HG03103 (cell line): ENCODE data around the gene PDLIM5.

ENCODE experiments used
- ATAC-seq: cut with Tn5 transposase; IDR thresholded peaks from one replicate; pipeline ENCODE4 v1.9.1; 2021; ENCODE audit warnings: low read depth; ENCODE audit not compliant: unreplicated experiment

PDLIM5 gene

DNA sequence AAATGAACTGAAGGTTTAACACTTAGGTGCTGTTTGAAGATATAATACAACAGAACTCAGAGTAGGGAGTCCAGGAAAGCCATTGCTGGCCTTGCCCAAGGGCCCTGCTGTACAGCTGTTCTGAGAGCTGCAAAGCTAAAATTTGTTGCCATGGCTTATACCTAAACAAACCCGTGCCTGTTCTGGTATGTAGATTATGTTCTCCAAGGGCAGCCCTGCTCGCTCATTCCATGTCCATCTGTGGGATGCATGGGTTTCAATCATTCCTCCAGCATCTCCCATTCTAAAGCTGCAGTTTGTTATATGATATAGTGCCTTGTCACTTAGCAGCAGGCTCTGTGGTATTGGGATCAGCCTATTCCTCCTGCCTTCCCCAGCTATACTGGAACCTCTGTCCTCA is 225.2 kb downstream of the PDLIM5 start:
- no peak for ATAC-seq

GRCh38 chr4:94678896-94679295 is 227.2 kb downstream of the PDLIM5 start:
- ATAC-seq = no peak

DNA sequence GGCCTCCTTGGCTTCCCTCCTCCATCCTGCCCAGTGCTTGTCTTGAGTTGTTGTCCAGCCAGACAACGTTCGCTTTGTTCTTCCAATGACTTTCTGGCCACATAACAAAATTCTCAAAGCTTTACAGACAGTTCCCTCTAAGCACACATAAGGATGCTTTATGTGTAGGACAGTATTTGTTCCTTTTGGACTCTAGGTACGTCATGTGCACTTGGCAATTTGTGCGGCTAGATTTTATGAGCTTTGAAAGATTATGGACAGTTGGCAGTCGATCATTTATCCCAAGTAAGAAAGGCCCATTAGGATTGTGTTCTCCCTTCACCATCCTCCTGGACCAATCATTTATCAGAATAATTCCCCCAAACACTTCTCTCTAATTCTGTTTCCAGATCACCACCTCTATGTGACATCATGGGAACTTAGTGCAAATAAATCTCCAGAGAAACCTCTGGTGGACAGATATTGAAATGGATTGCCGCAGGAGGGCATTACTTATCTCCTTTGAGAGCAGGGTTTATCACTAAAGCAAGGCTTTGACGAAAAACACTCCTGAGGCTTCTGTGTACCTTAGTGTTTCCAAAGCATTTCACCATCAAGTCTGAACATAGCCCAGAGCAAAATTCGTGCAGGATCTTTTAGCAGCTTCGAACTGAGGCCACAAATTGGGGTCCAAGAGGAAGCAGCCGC is 228.6 kb downstream of the PDLIM5 start:
- ATAC-seq = no peak

GRCh38 chr4:94686086-94686485 is 234.3 kb downstream of the PDLIM5 start:
- no peak for ATAC-seq

GRCh38 chr4:94689155-94689860 is 237.6 kb downstream of the PDLIM5 start:
- ATAC-seq = no peak

GRCh38 chr4:94690851-94691254 is 239.1 kb downstream of the PDLIM5 start:
- ATAC-seq = no peak

DNA sequence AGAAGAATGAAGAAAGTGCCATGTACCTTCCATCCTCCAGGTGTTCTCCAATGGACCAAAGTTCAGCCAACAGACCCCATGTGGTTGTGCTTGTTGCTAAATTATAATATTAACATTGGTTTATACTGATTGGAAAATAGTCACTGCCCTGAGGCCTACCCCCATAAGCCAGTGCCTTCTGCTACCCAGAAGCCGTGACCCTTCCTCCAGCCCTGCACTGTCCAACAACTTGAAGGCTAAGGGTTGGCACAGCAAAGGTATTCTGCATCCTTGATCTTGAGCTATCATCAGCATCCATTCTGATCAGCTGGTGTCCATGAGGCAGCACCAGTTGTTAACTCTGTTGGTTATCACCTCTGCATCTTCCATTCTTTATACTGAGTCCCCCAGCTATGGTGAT is 239.8 kb downstream of the PDLIM5 start:
- no peak for ATAC-seq

GRCh38 chr4:94695384-94695783 is 243.6 kb downstream of the PDLIM5 start:
- no peak for ATAC-seq

- no peak for ATAC-seq
Observed at GRCh38 chr4:94698187-94698586, 246.4 kb downstream of the PDLIM5 start.

- no peak for ATAC-seq
Observed at GRCh38 chr4:94700298-94700697, 248.6 kb downstream of the PDLIM5 start.

- no peak for ATAC-seq
Observed at GRCh38 chr4:94701631-94702300, 250.0 kb downstream of the PDLIM5 start.

DNA sequence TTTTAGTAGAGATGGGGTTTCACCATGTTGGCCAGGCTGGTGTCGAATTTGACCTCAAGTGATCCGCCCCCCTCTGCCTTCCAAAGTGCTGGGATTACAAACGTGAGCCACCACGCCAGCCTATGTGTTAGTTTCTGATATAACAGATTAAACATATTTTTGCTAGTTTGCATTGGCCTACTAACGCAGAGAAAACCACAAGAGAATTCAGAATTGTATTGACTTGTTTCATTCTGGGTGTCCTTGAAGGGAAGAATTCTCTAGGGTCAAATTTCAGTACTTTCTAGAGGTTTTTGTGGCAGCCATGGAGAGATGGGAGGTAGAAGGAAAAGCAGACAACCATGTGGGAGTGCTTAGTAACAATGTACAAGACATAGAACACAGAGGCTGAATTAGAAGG is 259.9 kb downstream of the PDLIM5 start:
- no peak for ATAC-seq

DNA sequence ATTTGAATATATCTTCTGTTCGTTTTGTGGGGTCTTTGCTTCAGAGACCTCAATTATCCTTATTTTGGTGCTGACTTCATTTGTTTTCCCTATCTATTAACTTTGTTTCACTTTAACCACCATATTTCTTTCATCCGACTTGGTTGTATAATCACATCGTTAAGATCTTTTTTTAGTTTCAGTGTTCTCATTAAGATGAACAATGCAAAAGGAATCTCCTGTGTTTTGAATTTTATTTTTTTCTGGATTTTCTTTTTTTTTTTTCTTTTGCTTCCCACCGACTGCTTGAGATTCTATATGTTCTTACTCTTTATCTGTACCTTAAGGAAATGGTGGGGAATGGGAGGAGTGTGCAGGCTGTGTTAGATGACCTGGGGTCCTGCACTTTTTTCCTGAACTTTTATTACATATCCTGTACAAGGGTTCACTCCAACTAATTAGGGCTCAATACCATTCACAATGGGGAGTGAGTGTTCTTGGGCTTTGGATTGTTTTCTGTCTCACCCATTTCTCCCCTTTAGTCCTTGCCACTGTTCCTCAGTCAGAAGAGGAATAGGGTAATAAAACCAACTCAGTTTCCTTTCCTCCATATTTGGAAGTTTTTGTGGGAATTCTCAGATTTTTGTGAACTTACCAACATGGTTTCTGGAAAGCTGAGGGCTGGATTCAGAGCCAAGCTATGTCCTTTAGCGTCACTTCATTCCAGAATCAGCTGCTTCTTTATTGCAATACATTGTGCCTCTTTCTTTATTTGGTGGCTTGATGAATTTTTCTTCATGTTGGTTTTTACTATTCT is 262.8 kb downstream of the PDLIM5 start:
- ATAC-seq = no peak

DNA sequence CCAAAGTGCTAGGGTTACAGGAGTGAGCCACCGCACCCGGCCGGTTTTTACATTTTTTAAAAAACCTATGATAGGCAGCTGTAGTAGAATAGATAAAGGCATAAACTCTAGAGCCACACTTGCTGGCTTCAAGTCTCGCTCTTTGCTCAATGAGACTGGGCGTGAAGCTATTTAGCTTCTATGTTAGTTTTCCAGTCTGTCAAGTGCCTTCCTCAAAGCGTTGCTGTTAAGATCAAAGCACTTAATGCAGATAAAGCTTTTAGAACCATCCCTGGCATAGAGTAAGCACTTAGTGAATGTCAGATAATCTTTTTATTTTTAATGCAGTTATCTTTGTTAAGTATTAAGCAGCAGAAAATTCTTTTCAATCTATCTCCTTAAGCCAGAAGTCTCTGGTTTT is 264.0 kb downstream of the PDLIM5 start:
- ATAC-seq = no peak
